Testis (tissue), 3 donors: ENCODE measurements around the gene RDX. TPM values are rescaled to one million over a fixed set of nuclear protein-coding genes. Genes with fewer than 3 reads are reported as not detected.
"Not testable (repeated sequence)": the region's sequence is repeated elsewhere in the genome, so short reads cannot be mapped to it uniquely, and the experiment has no call there.

Experiments
- DNase-seq: peaks from one replicate; pipeline ENCODE4 v3.0.0-alpha.2; 2019
- H3K27ac ChIP-seq, 2 donors: fragments of 200-600 bp; sonication (generic); one replicate each; pipeline ENCODE4 v1.5.1; 2019
- H3K27me3 ChIP-seq: fragments of 200-600 bp; sonication (generic); one replicate; pipeline ENCODE4 v1.5.1; 2019
- H3K36me3 ChIP-seq: fragments of 200-600 bp; sonication (generic); one replicate; pipeline ENCODE4 v1.5.1; 2017; ENCODE audit warnings: low read depth; ENCODE audit errors: missing control alignments
- H3K4me1 ChIP-seq: fragments of 200-600 bp; sonication (generic); one replicate; pipeline ENCODE4 v1.5.1; 2019
- H3K4me3 ChIP-seq, 2 donors: fragments of 200-600 bp; sonication (generic); one replicate each; pipeline ENCODE4 v1.5.1; 2017 to 2019
- H3K9me3 ChIP-seq: fragments of 200-600 bp; sonication (generic); one replicate; pipeline ENCODE4 v1.5.1; 2017
- POLR2A ChIP-seq: fragments of 450-650 bp; IDR thresholded peaks from one replicate; pipeline ENCODE4 v1.6.1; 2017; ENCODE audit warnings: antibody characterized with exemption, mild to moderate bottlenecking, moderate library complexity
- WGBS, 2 donors: methylation state at CpG; one replicate each; pipeline ENCODE4 v1.1.5; 2018; 5-methylcytosine and 5-hydroxymethylcytosine counted together
- intact Hi-C: fragments of 100-400 bp; cut with DNase I; formaldehyde crosslinking; loops from one replicate; pipeline ENCODE4 v1.15.1; 2023; ENCODE audit warnings: low total_unique reads
- polyA plus RNA-seq: library from polyadenylated mRNA; stranded (reverse); fragments of 350-450 nt; fragmentation: Illumina TruSeq; extraction: RNeasy Lipid Tissue Mini Kit (QIAGEN cat#74804); gene quantifications from one replicate; pipeline ENCODE4 v1.2.3, GENCODE V29; 2014; ENCODE audit warnings: low read depth, low replicate concordance; ENCODE audit not compliant: insufficient read depth
- total RNA-seq, 2 donors: library from RNA; depleted of rRNA; stranded (reverse); fragments of >200 nt; gene quantifications; one replicate each; pipeline ENCODE4 v1.2.3, GENCODE V29; 2016
- TF ChIP-seq, protein P1 (sequence below), 3 experiments: fragments of 450-650 bp in 2 of 3; fragments of 200-600 bp in 1 of 3; sonication (generic) in 1 of 3; IDR thresholded peaks; one replicate each; pipeline ENCODE4 v1.5.1; 2016 to 2019; ENCODE audit warnings: antibody characterized with exemption in 3 of 3, mild to moderate bottlenecking in 2 of 3, moderate library complexity in 1 of 3

The RDX gene
- total and polyA plus RNA-seq, 3 donors from 2014 or later: 39.8 to 170 (median 144) TPM

DNA sequence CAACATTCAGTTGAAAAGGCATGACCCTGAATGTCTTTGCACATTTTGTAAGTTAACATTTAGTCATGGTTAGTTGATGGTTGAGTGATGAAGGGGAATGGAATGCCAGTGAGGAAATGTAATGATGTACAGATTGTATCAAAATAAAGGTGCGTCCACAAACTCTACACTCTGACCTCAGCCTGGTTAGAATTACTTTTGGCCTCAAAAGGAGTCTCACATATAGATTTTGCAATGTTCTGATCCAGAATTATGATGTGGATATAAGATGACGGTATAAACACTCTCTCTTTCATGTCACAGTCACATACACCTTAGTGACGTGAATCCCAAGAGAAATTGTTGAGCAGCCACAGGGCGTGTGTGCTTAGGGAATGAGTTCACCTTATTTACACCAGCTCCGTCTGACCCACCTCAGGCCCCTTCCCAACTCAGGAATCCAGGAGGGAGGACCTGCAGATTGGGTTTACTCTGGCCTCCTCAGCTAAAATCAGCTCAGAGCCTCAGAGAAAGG, 100.1 kb downstream of the RDX start:
- Histone ChIP-seq H3K27me3 (no peaks in the 10 kb centered on the region), H3K4me3 (no peak overlapping the region), H3K36me3 (no peaks in the 10 kb centered on the region), H3K27ac (no peak overlapping the region), H3K4me1 (no peaks in the 10 kb centered on the region), H3K9me3 (no peaks in the 10 kb centered on the region)
- intact Hi-C loops: no loop called here
- no peak for DNase-seq
- 96 to 97% methylated on average over 5 of the region's 5 CpGs for WGBS, 2 donors
- no peak for TF ChIP-seq POLR2A
- TF ChIP-seq, protein P1, sequence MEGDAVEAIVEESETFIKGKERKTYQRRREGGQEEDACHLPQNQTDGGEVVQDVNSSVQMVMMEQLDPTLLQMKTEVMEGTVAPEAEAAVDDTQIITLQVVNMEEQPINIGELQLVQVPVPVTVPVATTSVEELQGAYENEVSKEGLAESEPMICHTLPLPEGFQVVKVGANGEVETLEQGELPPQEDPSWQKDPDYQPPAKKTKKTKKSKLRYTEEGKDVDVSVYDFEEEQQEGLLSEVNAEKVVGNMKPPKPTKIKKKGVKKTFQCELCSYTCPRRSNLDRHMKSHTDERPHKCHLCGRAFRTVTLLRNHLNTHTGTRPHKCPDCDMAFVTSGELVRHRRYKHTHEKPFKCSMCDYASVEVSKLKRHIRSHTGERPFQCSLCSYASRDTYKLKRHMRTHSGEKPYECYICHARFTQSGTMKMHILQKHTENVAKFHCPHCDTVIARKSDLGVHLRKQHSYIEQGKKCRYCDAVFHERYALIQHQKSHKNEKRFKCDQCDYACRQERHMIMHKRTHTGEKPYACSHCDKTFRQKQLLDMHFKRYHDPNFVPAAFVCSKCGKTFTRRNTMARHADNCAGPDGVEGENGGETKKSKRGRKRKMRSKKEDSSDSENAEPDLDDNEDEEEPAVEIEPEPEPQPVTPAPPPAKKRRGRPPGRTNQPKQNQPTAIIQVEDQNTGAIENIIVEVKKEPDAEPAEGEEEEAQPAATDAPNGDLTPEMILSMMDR (IDR thresholded peaks at IDR 0.05): no peak

DNA sequence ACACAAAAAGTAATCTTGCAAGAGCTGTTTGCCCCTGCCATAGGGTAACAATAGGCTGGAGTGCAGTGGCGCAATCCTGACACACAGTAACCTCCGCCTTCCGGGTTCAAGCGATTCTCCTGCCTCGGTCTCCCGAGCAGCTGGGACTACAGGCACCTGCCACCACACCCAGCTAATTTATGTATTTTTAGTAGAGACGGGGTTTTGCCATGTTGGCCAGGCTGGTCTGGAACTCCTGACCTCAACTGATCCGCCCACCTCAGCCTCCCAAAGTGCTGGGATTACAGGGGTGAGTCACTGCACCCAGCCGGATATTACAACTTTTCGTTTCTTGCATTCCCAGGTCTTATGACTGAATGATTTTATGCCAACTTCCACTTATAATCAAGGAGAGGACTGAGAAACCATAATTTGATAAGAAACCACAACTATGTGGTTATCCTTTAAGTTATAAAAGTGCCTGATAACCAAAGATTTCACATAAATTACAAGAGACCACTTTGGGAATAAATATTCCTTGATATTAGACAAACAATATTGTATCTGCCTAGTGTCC, 102.1 kb downstream of the RDX start:
- H3K27me3 ChIP-seq, intact Hi-C loops, H3K27ac ChIP-seq, H3K36me3 ChIP-seq, H3K4me1 ChIP-seq, H3K4me3 ChIP-seq, H3K9me3 ChIP-seq, DNase-seq: not testable (repeated sequence)
- WGBS, 2 donors: 85 to 88% methylated on average over 10 of the region's 10 CpGs

DNA sequence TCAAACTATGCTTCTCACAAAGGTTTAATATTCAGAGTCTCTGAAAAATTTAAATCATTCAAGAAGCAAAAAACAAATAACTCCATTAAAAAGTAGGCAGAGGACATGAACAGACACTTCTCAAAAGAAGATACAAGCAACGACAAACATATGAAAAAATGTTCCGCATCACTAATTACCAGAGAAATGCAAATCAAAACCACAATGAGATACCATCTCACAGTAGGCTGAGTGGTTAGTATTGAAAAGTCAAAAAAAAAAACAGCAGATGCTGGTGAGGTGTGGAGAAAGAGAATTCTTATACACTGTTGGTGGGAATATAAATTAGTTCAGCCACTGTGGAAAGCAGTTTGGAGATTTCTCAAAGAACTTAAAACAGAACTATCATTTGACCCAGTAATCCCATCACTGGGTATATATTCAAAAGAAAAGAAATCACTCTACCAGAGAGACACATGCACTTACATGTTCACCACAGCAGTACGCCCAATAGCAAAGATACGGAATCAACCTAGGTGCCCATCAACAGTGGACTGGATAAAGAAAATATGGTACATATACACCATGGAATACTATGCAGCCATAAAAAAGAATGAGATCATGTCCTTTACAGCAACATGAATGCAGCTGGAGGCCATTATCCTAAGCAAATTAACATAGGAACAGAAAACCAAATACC, 103.7 kb downstream of the RDX start:
- DNase-seq, H3K4me3 ChIP-seq, intact Hi-C loops, H3K9me3 ChIP-seq, H3K27me3 ChIP-seq, H3K27ac ChIP-seq, H3K36me3 ChIP-seq, H3K4me1 ChIP-seq: not testable (repeated sequence)
- WGBS, 2 donors: 93 to 95% methylated on average over 4 of the region's 4 CpGs

DNA sequence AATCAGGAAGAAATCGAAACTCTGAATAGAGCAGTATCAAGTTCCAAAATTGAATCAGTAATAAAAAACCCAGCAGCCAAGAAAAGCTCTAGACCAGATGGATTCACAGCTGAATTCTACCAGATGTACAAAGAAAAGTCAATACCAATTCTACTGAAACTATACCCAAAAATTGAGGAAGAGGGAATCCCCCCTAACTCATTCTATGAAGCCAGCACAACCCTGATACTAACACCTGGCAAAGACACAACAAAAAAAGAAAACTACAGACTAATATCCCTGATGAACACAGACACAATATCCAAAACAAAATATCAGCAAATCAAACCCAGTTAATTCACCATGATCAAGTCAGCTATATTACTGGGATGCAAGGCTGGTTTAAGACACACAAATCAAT, 105.5 kb downstream of the RDX start:
- intact Hi-C loops: no loop called here
- no peaks in the 10 kb centered on the region for H3K9me3 ChIP-seq
- no peaks in the 10 kb centered on the region for H3K27me3 ChIP-seq
- H3K4me1 ChIP-seq: no peaks in the 10 kb centered on the region
- WGBS, 2 donors: 89 to 93% methylated on average over 1 of the region's 1 CpG
- H3K4me3 ChIP-seq: no peak overlapping the region
- TF ChIP-seq POLR2A: no peak
- TF ChIP-seq, protein P1 (IDR thresholded peaks at IDR 0.05): no peak
- no peak for DNase-seq
- H3K27ac ChIP-seq: no peak overlapping the region
- H3K36me3 ChIP-seq: no peaks in the 10 kb centered on the region

DNA sequence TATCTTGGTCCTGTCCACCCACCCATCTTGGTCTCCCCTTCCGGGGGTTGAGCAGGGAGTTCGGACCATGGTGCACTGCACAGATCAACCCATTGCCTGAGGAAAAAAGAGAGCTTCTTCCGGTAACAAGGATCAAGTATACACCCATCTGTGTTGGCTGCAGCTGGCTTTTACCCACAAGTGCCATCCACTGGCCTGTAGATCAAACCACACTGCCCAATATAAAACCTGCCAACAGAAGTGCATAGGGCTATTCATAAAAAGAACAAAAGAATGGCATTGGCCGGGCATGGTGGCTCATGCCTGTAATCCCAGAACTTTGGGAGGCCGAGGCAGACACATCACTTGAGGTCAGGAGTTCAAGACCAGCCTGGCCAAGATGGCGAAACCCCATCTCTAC, 108.7 kb downstream of the RDX start:
- intact Hi-C loops: no loop called here
- WGBS, 2 donors: 94 to 95% methylated on average over 6 of the region's 6 CpGs
- TF ChIP-seq, protein P1 (IDR thresholded peaks at IDR 0.05): no peak
- no peak for TF ChIP-seq POLR2A
- no peaks in the 10 kb centered on the region for H3K36me3 ChIP-seq
- DNase-seq: no peak
- H3K4me3 ChIP-seq: no peak overlapping the region
- no peak overlapping the region for H3K27ac ChIP-seq
- H3K4me1 ChIP-seq: peaks cover 7% of the 10 kb centered on the region
- no peaks in the 10 kb centered on the region for H3K9me3 ChIP-seq
- no peaks in the 10 kb centered on the region for H3K27me3 ChIP-seq

DNA sequence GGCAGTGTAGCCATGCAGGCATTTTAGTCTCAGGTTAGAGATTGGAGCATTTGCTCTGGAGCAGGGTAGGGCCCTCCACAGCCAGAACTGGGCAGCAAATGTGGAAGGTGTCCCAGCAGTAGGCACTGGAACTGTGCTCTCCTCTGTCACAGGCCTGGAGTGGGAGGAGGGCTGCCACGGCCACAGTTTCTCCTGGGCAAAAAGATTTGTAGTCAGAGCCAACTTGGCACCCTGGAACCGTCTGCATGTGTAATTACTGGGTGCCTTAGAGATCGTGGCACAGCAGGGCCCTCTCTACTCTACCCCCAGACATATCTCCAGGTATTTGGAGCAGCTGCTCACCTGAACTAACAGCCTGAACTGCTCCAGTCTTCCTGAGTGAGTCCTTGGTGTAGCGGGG, 109.5 kb downstream of the RDX start:
- DNase-seq: no peak
- intact Hi-C loops: no loop called here
- Histone ChIP-seq H3K27ac (no peak overlapping the region), H3K4me1 (peaks cover 7% of the 10 kb centered on the region), H3K27me3 (no peaks in the 10 kb centered on the region), H3K36me3 (no peaks in the 10 kb centered on the region), H3K4me3 (no peak overlapping the region), H3K9me3 (no peaks in the 10 kb centered on the region)
- TF ChIP-seq, protein P1 (IDR thresholded peaks at IDR 0.05): no peak
- no peak for TF ChIP-seq POLR2A
- WGBS, 2 donors: 96% methylated on average over 4 of the region's 4 CpGs; no CpG with 5 or more reads in 1 of the 2 donors
